ENCODE results near the gene TBCA.

TBCA gene

DNA sequence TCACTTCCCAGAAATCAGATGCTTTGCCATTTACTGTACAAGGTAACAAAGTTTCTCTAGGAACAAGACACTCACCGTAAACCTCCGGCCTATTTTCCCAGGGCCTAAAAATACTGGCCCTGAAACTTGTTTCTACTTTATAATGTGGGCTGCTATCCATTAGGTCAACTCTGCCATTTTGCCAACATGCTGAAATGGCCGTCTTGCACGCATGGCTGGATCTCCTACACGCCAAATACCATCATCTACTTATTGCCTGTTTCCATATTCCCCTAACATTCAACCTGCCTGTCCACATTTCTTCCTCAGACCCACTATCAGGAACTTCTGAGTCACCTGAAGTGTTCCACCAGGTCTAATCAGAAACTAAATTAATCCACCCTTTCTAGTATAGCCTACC, 4.7 kb downstream of the TBCA start:
- Histone ChIP-seq H3K9me3 (no peaks in the 10 kb centered on the region), H3K36me3 (peaks cover 47% of the 10 kb centered on the region)

DNA sequence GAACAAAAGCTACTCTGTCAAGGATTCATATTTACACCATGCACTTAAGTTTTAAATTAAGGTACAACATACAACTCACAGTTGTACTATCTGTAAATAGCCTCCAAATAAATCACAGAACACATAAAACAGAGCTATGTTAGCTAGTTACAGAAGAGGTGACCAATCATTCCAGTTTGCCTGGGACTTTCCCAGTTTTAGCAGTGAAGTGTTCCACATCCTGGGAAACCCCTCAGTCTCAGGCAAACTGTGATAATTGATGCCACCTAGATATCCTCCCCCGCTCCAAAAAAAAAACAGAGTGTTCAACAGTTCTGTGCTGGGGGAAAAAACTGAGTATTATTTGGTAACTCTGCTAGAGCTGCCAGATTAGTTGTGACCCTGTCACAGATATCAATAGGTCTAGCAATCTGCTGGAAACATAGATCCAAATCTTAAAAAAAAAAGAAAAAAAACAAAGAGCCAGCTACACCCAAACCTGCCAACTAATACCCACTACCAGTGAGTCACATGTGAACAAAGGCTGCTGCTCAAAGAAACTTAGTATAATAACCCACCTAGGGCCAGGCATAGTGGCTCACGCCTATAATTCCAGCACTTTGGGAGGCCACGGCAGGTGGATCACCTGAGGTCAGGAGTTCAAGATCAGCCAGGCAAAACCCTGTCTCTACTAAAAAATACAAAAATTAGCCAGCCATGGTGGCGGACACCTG, 5.7 kb downstream of the TBCA start:
- TF ChIP-seq, protein P1, sequence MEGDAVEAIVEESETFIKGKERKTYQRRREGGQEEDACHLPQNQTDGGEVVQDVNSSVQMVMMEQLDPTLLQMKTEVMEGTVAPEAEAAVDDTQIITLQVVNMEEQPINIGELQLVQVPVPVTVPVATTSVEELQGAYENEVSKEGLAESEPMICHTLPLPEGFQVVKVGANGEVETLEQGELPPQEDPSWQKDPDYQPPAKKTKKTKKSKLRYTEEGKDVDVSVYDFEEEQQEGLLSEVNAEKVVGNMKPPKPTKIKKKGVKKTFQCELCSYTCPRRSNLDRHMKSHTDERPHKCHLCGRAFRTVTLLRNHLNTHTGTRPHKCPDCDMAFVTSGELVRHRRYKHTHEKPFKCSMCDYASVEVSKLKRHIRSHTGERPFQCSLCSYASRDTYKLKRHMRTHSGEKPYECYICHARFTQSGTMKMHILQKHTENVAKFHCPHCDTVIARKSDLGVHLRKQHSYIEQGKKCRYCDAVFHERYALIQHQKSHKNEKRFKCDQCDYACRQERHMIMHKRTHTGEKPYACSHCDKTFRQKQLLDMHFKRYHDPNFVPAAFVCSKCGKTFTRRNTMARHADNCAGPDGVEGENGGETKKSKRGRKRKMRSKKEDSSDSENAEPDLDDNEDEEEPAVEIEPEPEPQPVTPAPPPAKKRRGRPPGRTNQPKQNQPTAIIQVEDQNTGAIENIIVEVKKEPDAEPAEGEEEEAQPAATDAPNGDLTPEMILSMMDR (IDR thresholded peaks at IDR 0.05; ENCODE audit: low read depth, low read length) = no peak
- H3K4me1 ChIP-seq = no peaks in the 10 kb centered on the region; the same call in 1 of the 2 replicates
- DNase-seq = no peak
- peaks cover 47% of the 10 kb centered on the region for H3K36me3 ChIP-seq
- H3K4me3 ChIP-seq (ENCODE audit: low read depth, low read length) = no peak overlapping the region
- H3K9me3 ChIP-seq = no peaks in the 10 kb centered on the region
- no peaks in the 10 kb centered on the region for H3K27me3 ChIP-seq

More for the DNA sequence above, 4.7 kb downstream of the TBCA start:
- TF ChIP-seq, protein P1 (IDR thresholded peaks at IDR 0.05; ENCODE audit: low read depth, low read length) = no peak
- DNase-seq = no peak
- Histone ChIP-seq H3K4me3 (ENCODE audit: low read depth, low read length) (no peak overlapping the region), H3K4me1 (no peaks in the 10 kb centered on the region; the same call in 1 of the 2 replicates), H3K27me3 (no peaks in the 10 kb centered on the region)

DNA sequence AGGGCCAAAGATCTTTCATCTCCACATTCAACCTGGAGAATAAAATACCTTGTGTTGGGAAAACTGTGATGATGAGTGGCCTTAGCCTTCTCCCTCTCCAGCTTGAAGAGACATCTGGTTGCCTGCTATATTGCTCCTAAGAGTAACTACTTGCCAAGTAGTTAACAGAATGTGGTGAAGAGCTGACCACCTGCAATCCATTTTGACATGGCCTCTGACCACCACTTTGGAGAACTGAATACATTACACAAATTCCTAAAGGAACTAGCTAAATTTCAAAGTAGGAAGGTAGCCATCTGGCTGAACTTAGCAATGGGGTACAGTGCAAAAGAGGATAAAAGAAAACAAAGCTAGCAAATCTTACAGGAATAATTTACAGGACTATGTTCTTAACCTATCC, 7.2 kb downstream of the TBCA start:
- TF ChIP-seq, protein P1 (IDR thresholded peaks at IDR 0.05; ENCODE audit: low read depth, low read length) = no peak
- no peak for DNase-seq
- Histone ChIP-seq H3K27me3 (no peaks in the 10 kb centered on the region), H3K4me1 (no peaks in the 10 kb centered on the region; the same call in 1 of the 2 replicates), H3K9me3 (no peaks in the 10 kb centered on the region), H3K4me3 (ENCODE audit: low read depth, low read length) (no peak overlapping the region), H3K36me3 (peaks cover 47% of the 10 kb centered on the region)

DNA sequence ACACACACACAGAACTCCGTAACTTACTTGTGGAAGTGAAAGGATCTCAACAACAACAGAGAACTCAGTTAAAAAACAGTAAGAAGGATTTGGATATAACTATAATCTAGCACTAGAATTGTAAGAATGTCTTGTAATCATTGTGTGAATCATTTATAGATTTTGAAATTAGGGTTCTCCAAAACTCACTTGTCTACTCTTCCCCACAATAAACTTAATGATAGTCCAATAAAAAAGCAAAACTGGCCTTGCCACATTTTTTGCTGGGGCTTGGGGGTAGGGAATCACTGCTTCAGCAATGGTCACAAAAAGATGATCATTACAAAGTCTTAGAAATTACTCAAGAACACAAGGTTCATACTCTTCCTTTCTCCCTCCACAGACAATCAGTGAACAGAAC, 8.8 kb downstream of the TBCA start:
- Histone ChIP-seq H3K4me1 (no peaks in the 10 kb centered on the region; the same call in 1 of the 2 replicates), H3K36me3 (peaks cover 44% of the 10 kb centered on the region), H3K9me3 (no peaks in the 10 kb centered on the region), H3K4me3 (ENCODE audit: low read depth, low read length) (no peak overlapping the region), H3K27me3 (no peaks in the 10 kb centered on the region)
- TF ChIP-seq, protein P1 (IDR thresholded peaks at IDR 0.05; ENCODE audit: low read depth, low read length) = no peak
- no peak for DNase-seq

DNA sequence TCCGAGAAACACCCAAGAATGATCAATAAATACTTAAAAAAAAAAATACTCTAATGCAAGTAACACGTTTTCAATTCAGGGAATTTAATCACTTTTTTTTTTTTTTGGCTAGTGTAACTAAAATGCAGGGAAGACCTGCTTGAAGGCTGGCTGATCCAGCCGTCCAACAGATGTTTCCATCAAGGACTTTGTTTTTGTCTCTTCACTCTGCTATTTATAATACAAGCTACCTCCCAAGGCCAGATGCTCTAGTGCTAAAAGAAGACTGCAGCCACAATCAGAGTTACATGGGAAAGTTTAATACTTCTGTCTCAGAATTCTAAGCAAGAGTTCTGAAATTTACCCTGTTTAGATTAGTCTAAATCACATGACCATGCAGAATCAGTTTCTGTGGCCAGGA, 14.5 kb downstream of the TBCA start:
- Histone ChIP-seq H3K27me3 (no peaks in the 10 kb centered on the region), H3K4me3 (ENCODE audit: low read depth, low read length) (no peak overlapping the region), H3K4me1 (no peaks in the 10 kb centered on the region), H3K36me3 (peaks cover 18% of the 10 kb centered on the region), H3K9me3 (0 out of 2 replicates have a peak, but pooled peaks cover 5% of the 10 kb centered on the region)
- TF ChIP-seq, protein P1 (IDR thresholded peaks at IDR 0.05; ENCODE audit: low read depth, low read length) = no peak
- no peak for DNase-seq
